IMR-90 (cell line): ENCODE data around the gene ARHGEF16. TPM values are rescaled to one million over a fixed set of nuclear protein-coding genes. Genes with fewer than 3 reads are reported as not detected.

Source experiments
- ATAC-seq: fragments of 200-7000 bp; cut with Tn5 transposase; 2 replicates; pipeline ENCODE4 v1.9.1; 2020; ENCODE audit warnings: low read depth, mild to moderate bottlenecking, moderate library complexity
- BruUV-seq: library from RNA; stranded (reverse); fragments of 400-500 nt; replicated peaks from 2 replicates; lab custom pipeline; 2021; lab: Mats Ljungman, UMichigan
- CTCF ChIA-PET: fragments of 300-600 bp; formaldehyde crosslinking; extraction: SDS; loops from one replicate; lab custom pipeline; 2021; ENCODE audit warnings: antibody characterized with exemption; lab: Yijun Ruan, JAX
- POLR2A ChIA-PET: fragments of 300-600 bp; sonication (Branson Sonifier 250); formaldehyde crosslinking; loops from one replicate; lab custom pipeline; 2022; ENCODE audit warnings: antibody characterized with exemption; ENCODE audit not compliant: unreplicated experiment; lab: Charles Lee
- DNase-seq: peaks from one replicate; pipeline ENCODE4 v3.0.0; 2013
- H2AFZ ChIP-seq: replicated peaks from 2 replicates; pipeline ENCODE3; 2013; ENCODE audit warnings: low read length, mild to moderate bottlenecking; ENCODE audit not compliant: poor library complexity
- H2AK5ac ChIP-seq: 2 replicates; pipeline ENCODE4 v1.6.1; 2013; ENCODE audit warnings: low read depth, low read length, inconsistent platforms
- H2AK9ac ChIP-seq: replicated peaks from 2 replicates; pipeline ENCODE3; 2013; ENCODE audit warnings: mild to moderate bottlenecking, low read depth, low read length, moderate library complexity; ENCODE audit not compliant: poor library complexity
- H2BK120ac ChIP-seq: 2 replicates; pipeline ENCODE4 v1.6.1; 2013; ENCODE audit warnings: low read depth, low read length, inconsistent platforms
- H2BK15ac ChIP-seq: 3 replicates; pipeline ENCODE4 v1.6.1; 2013; ENCODE audit warnings: low read depth, low read length, inconsistent platforms
- H2BK20ac ChIP-seq: 2 replicates; pipeline ENCODE4 v1.6.1; 2013; ENCODE audit warnings: low read depth, mild to moderate bottlenecking, inconsistent platforms, low read length, moderate library complexity
- H2BK5ac ChIP-seq: 2 replicates; pipeline ENCODE4 v1.6.1; 2013; ENCODE audit warnings: mild to moderate bottlenecking, low read depth, low read length, inconsistent platforms; ENCODE audit not compliant: poor library complexity, severe bottlenecking
- H3K14ac ChIP-seq: replicated peaks from 2 replicates; pipeline ENCODE4 v1.6.1; 2013; ENCODE audit warnings: low read depth, low read length, inconsistent platforms
- H3K18ac ChIP-seq: 2 replicates; pipeline ENCODE4 v1.6.1; 2013; ENCODE audit warnings: low read depth, low read length, control low read depth
- H3K23ac ChIP-seq: 2 replicates; pipeline ENCODE4 v1.6.1; 2013; ENCODE audit warnings: low read depth, low read length, inconsistent platforms
- H3K27ac ChIP-seq: 2 replicates; pipeline ENCODE4 v1.5.1; 2013; ENCODE audit warnings: mild to moderate bottlenecking, control low read depth, low read length; ENCODE audit not compliant: insufficient read depth
- H3K27me3 ChIP-seq: 2 replicates; pipeline ENCODE4 v1.6.1; 2013; ENCODE audit warnings: low read length; ENCODE audit not compliant: control insufficient read depth, insufficient read depth
- H3K36me3 ChIP-seq: 2 replicates; pipeline ENCODE4 v1.6.1; 2013; ENCODE audit warnings: low read length, mixed read lengths; ENCODE audit not compliant: control insufficient read depth, insufficient read depth
- H3K4ac ChIP-seq: 2 replicates; pipeline ENCODE4 v1.6.1; 2013; ENCODE audit warnings: low read depth, low read length, inconsistent platforms
- H3K4me1 ChIP-seq: 2 replicates; pipeline ENCODE4 v1.6.1; 2013; ENCODE audit warnings: low read length, mixed read lengths; ENCODE audit not compliant: control insufficient read depth, insufficient read depth
- H3K4me2 ChIP-seq: 2 replicates; pipeline ENCODE4 v1.6.1; 2013; ENCODE audit warnings: low read depth, mild to moderate bottlenecking, control low read depth, low read length, moderate library complexity
- H3K4me3 ChIP-seq: 2 replicates; pipeline ENCODE4 v1.5.1; 2013; ENCODE audit warnings: low read depth, mild to moderate bottlenecking, control low read depth, low read length, moderate library complexity; ENCODE audit not compliant: insufficient read depth
- H3K56ac ChIP-seq: 2 replicates; pipeline ENCODE4 v1.6.1; 2013; ENCODE audit warnings: low read length, inconsistent platforms; ENCODE audit not compliant: insufficient read depth; ENCODE audit errors: extremely low read depth
- H3K79me1 ChIP-seq, 2 experiments: 2 replicates each; pipeline ENCODE4 v1.6.1; 2013; ENCODE audit warnings: low read length in 2 of 2, inconsistent platforms in 1 of 2, low read depth in 1 of 2
- H3K9ac ChIP-seq: 2 replicates; pipeline ENCODE4 v1.6.1; 2013; ENCODE audit warnings: low read depth, low read length, control low read depth
- H3K9me1 ChIP-seq: 2 replicates; pipeline ENCODE4 v1.6.1; 2013; ENCODE audit warnings: low read length, inconsistent platforms; ENCODE audit not compliant: insufficient read depth
- H3K9me3 ChIP-seq: 2 replicates; pipeline ENCODE4 v1.6.1; 2013; ENCODE audit warnings: low read length; ENCODE audit not compliant: control insufficient read depth, insufficient read depth
- H4K20me1 ChIP-seq: 2 replicates; pipeline ENCODE4 v1.6.1; 2013; ENCODE audit warnings: low read length, inconsistent platforms; ENCODE audit not compliant: insufficient read depth
- H4K5ac ChIP-seq: 2 replicates; pipeline ENCODE4 v1.6.1; 2013; ENCODE audit warnings: mild to moderate bottlenecking, low read depth, low read length, control low read depth
- H4K8ac ChIP-seq, 2 experiments: 2 replicates each; pipeline ENCODE4 v1.6.1; 2013; ENCODE audit warnings: low read depth in 2 of 2, low read length in 2 of 2, control low read depth in 1 of 2, inconsistent platforms in 1 of 2
- H4K91ac ChIP-seq: 2 replicates; pipeline ENCODE4 v1.6.1; 2013; ENCODE audit warnings: low read depth, low read length, inconsistent platforms; ENCODE audit not compliant: insufficient read depth
- CEBPB ChIP-seq: IDR thresholded peaks from 2 replicates; pipeline ENCODE4 v1.6.1; 2012; ENCODE audit warnings: low read depth, low read length, improper control_type of control experiment
- CHD1 ChIP-seq: IDR thresholded peaks from 2 replicates; pipeline ENCODE4 v1.6.1; 2012; ENCODE audit warnings: low read depth, low read length, improper control_type of control experiment
- CTCF ChIP-seq: conservative IDR thresholded peaks from 2 replicates; pipeline ENCODE4 v1.5.1; 2012; ENCODE audit warnings: mild to moderate bottlenecking, low read depth, low read length, improper control_type of control experiment
- FOS ChIP-seq: fragments of 150-350 bp; IDR thresholded peaks from 2 replicates; pipeline ENCODE4 v1.6.1; 2016; ENCODE audit warnings: low read depth, low read length
- MAFK ChIP-seq: IDR thresholded peaks from 2 replicates; pipeline ENCODE4 v1.6.1; 2012; ENCODE audit warnings: low read depth, low read length, improper control_type of control experiment
- NFE2L2 ChIP-seq: fragments of 150-350 bp; IDR thresholded peaks from 2 replicates; pipeline ENCODE4 v1.6.1; 2016; ENCODE audit warnings: low read depth, mild to moderate bottlenecking, low read length
- POLR2A ChIP-seq: IDR thresholded peaks from 2 replicates; pipeline ENCODE4 v1.6.1; 2012; ENCODE audit warnings: mild to moderate bottlenecking, low read depth, low read length
- RAD21 ChIP-seq: IDR thresholded peaks from 2 replicates; pipeline ENCODE4 v1.6.1; 2012; ENCODE audit warnings: low read length, improper control_type of control experiment
- RCOR1 ChIP-seq: IDR thresholded peaks from 2 replicates; pipeline ENCODE4 v1.6.1; 2012; ENCODE audit warnings: mild to moderate bottlenecking, low read length, improper control_type of control experiment; ENCODE audit not compliant: insufficient replicate concordance
- RFX5 ChIP-seq: IDR thresholded peaks from 2 replicates; pipeline ENCODE4 v1.8.0; 2012; ENCODE audit warnings: low read depth, mild to moderate bottlenecking, low read length, moderate library complexity
- USF2 ChIP-seq: fragments of 150-350 bp; IDR thresholded peaks from 2 replicates; pipeline ENCODE4 v1.6.1; 2017; ENCODE audit warnings: mild to moderate bottlenecking, antibody characterized with exemption, low read length, low read depth
- WGBS, 2 experiments: methylation state at CpG; one replicate each; pipeline versions ENCODE4 v1.1.5 to v1.1.7; 2013; ENCODE audit warnings: missing lambda C conversion rate in 2 of 2; ENCODE audit not compliant: insufficient read length in 1 of 2; ENCODE audit errors: extremely low coverage in 2 of 2; 5-methylcytosine and 5-hydroxymethylcytosine counted together
- dilution Hi-C: fragments of 300-500 bp; cut with HindIII; formaldehyde crosslinking; loops from one replicate; pipeline ENCODE4 v1.14.3; 2018; ENCODE audit warnings: low sequenced_read_pairs; ENCODE audit not compliant: unreplicated experiment
- in situ Hi-C: fragments of 300-500 bp; cut with MboI; formaldehyde crosslinking; loops from 3 replicates; pipeline ENCODE4 v1.14.3; 2019; ENCODE audit warnings: low sequenced_read_pairs, inconsistent platforms, mixed read lengths
- intact Hi-C: fragments of 100-400 bp; cut with micrococcal nuclease; formaldehyde crosslinking; loops from 2 replicates; pipeline ENCODE4 v1.10.0; 2022
- polyA plus RNA-seq, 3 experiments: library from polyadenylated mRNA; depleted of rRNA; stranded (reverse); fragments of >200 nt; gene quantifications; 2 replicates each; pipeline ENCODE4 v1.2.3, GENCODE V29; 2012; ENCODE audit warnings: low replicate concordance in 1 of 3
- total RNA-seq: library from RNA; depleted of rRNA; stranded (reverse); fragments of >200 nt; gene quantifications from 2 replicates; pipeline ENCODE4 v1.2.3, GENCODE V29; 2012

The ARHGEF16 gene
- total and polyA plus RNA-seq, 2 of the 4 experiments (the other 2 are of a cell fraction) = 0.18 to 0.39 TPM

- no peak for TF ChIP-seq RCOR1
These were observed 16.3 kb downstream of the ARHGEF16 start (continued) for GRCh38 chr1:3470650-3471355.

GRCh38 chr1:3471356-3472087, 17.1 kb downstream of the ARHGEF16 start:
- H2BK120ac ChIP-seq = no peak overlapping the region
- in situ Hi-C loops (no loop called here), dilution Hi-C loops (no loop called here), intact Hi-C loops (no loop called here)
- no peak overlapping the region for H2AK5ac ChIP-seq
- BruUV-seq = no TSS peak
- H4K5ac ChIP-seq = no peak overlapping the region
- no peaks in the 10 kb centered on the region; the same call in 1 of the 2 replicates for H3K27me3 ChIP-seq
- H3K4me3 ChIP-seq = no peak overlapping the region
- no peak overlapping the region for H3K4me2 ChIP-seq
- no peak overlapping the region for H3K4ac ChIP-seq
- no peak overlapping the region for H2BK15ac ChIP-seq
- no peak overlapping the region for H2BK5ac ChIP-seq
- ChIA-PET CTCF (interaction anchor here (0.8 to 2.4 kb wide), 5 partner anchors 8 to 147 kb away, joined by 3 to 12 read pairs (median 3); no protein-coding TSS in a partner anchor), POLR2A (no interaction called here)
- H2AFZ ChIP-seq = peak overlapping the region; percentile 12
- peaks cover 11% of the 10 kb centered on the region for H3K4me1 ChIP-seq
- no peak overlapping the region for H3K23ac ChIP-seq
- no peak overlapping the region for H3K14ac ChIP-seq
- no peak overlapping the region for H4K8ac ChIP-seq
- H3K9me1 ChIP-seq = peaks cover 3% of the 10 kb centered on the region; the same call in 1 of the 2 replicates
- no peak overlapping the region for H3K18ac ChIP-seq
- no peak overlapping the region for H3K56ac ChIP-seq
- ATAC-seq = peak; percentile 53
- no peaks in the 10 kb centered on the region for H3K36me3 ChIP-seq
- H4K20me1 ChIP-seq = no peaks in the 10 kb centered on the region; the same call in 1 of the 2 replicates
- H2BK20ac ChIP-seq = no peak overlapping the region
- DNase-seq = peak; percentile 53
- peak overlapping the region; percentile 11 for H2AK9ac ChIP-seq
- H3K9ac ChIP-seq = no peak overlapping the region
- no peaks in the 10 kb centered on the region for H3K9me3 ChIP-seq
- no peak overlapping the region for H3K27ac ChIP-seq
- no peak overlapping the region for H4K91ac ChIP-seq
- H3K79me1 ChIP-seq = no peaks in the 10 kb centered on the region
- 56% methylated on average over 8 of the region's 25 CpGs; no CpG with 5 or more reads in 1 of the 2 experiments for WGBS, 2 experiments
- peak; percentile 47 for TF ChIP-seq CTCF
- TF ChIP-seq POLR2A = no peak
- no peak for TF ChIP-seq CHD1
- TF ChIP-seq USF2 = no peak
- no peak for TF ChIP-seq FOS
- TF ChIP-seq RFX5 = no peak
- TF ChIP-seq NFE2L2 = no peak
- no peak for TF ChIP-seq MAFK
- TF ChIP-seq RAD21 = peak; percentile 33; the same call in 1 of the 2 replicates
- no peak for TF ChIP-seq CEBPB
